OCI-LY7 (cell line): Measurements from ENCODE around the gene FOXF1.

Experiments used
- EZH2phosphoT487 ChIP-seq: fragments of 200-600 bp; sonication (generic); IDR thresholded peaks from 2 replicates; pipeline ENCODE4 v1.6.1; 2018; ENCODE audit warnings: low read depth, borderline replicate concordance, mild to moderate bottlenecking, mixed run types, antibody characterized with exemption, low read length, moderate library complexity, mixed read lengths
- TF ChIP-seq, protein P1 (sequence below): fragments of 200-600 bp; sonication (generic); conservative IDR thresholded peaks from 2 replicates; pipeline ENCODE4 v1.5.1; 2014; ENCODE audit warnings: mild to moderate bottlenecking, antibody characterized with exemption, low read length, moderate library complexity, mixed read lengths

DNA sequence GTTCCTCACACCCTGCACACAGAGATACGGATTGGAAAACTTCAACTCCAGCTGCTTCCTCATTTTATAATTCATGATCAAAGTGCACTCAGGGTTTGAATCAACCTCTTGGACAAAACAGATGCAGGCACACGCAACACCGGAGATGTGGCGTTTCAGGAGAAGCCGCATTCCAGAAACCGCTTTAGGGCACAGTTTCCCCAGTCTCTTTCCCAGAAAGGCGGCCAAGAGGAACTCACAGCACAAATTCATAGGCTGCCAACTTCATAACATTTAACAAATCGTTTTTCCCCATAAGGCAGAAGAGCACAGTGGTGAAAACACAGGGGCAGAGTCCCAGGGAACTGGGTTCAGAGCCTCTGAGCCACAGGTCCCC lies 36.3 kb downstream of the FOXF1 start:
- TF ChIP-seq, protein P1, sequence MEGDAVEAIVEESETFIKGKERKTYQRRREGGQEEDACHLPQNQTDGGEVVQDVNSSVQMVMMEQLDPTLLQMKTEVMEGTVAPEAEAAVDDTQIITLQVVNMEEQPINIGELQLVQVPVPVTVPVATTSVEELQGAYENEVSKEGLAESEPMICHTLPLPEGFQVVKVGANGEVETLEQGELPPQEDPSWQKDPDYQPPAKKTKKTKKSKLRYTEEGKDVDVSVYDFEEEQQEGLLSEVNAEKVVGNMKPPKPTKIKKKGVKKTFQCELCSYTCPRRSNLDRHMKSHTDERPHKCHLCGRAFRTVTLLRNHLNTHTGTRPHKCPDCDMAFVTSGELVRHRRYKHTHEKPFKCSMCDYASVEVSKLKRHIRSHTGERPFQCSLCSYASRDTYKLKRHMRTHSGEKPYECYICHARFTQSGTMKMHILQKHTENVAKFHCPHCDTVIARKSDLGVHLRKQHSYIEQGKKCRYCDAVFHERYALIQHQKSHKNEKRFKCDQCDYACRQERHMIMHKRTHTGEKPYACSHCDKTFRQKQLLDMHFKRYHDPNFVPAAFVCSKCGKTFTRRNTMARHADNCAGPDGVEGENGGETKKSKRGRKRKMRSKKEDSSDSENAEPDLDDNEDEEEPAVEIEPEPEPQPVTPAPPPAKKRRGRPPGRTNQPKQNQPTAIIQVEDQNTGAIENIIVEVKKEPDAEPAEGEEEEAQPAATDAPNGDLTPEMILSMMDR, result no peak
- TF ChIP-seq EZH2phosphoT487, result no peak
